Measurements from ENCODE around the gene PTPRN2. TPM values are rescaled to one million over a fixed set of nuclear protein-coding genes. Genes with fewer than 3 reads are reported as not detected.

Gene PTPRN2
- total and polyA plus RNA-seq, 2 of the 8 experiments (the other 6 are each of a cell fraction or from before 2014, with no cell fraction given): 2.6 to 4.5 TPM

- FAIRE-seq: no peak
- H3K9me3 ChIP-seq (ENCODE audit: insufficient read depth in 2 of 2, low read depth in 1 of 2, low read length in 1 of 2): peaks cover 36 to 57% of the 10 kb centered on the region in 2 experiments
- CTCF ChIA-PET (ENCODE audit: partially characterized antibody): no interaction called here
- TF ChIP-seq SAP30 (IDR thresholded peaks at IDR 0.05; ENCODE audit: insufficient read depth, insufficient replicate concordance, low read length) (no peak), KDM5A (IDR thresholded peaks at IDR 0.05; ENCODE audit: low read length) (no peak), CREB1 (IDR thresholded peaks at IDR 0.05) (no peak), CBX8 (IDR thresholded peaks at IDR 0.05; ENCODE audit: borderline replicate concordance, low read depth, low read length) (no peak), CBX5 (IDR thresholded peaks at IDR 0.05; ENCODE audit: low read depth, low read length) (no peak), JUN (IDR thresholded peaks at IDR 0.05; ENCODE audit: low read depth, low read length) (no peak), TCF12 (IDR thresholded peaks at IDR 0.05; ENCODE audit: low read depth, low read length) (no peak), NRF1 (IDR thresholded peaks at IDR 0.05; ENCODE audit: low read depth, low read length) (no peak), HDAC2 (IDR thresholded peaks at IDR 0.05; ENCODE audit: borderline replicate concordance in 1 of 2, low read depth in 2 of 2, low read length in 2 of 2) (no peak), CEBPB (IDR thresholded peaks at IDR 0.05; ENCODE audit: low read depth, low read length) (no peak), CHD2 (IDR thresholded peaks at IDR 0.05; ENCODE audit: low read length) (no peak), TEAD4 (IDR thresholded peaks at IDR 0.05; ENCODE audit: low read depth, low read length) (no peak), RBBP5 (IDR thresholded peaks at IDR 0.05; ENCODE audit: borderline replicate concordance, low read depth, low read length) (no peak), SP4 (IDR thresholded peaks at IDR 0.05; ENCODE audit: low read length) (no peak)
- TF ChIP-seq, protein P1, sequence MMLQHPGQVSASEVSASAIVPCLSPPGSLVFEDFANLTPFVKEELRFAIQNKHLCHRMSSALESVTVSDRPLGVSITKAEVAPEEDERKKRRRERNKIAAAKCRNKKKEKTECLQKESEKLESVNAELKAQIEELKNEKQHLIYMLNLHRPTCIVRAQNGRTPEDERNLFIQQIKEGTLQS (IDR thresholded peaks at IDR 0.05; ENCODE audit: insufficient read depth, low read depth, low read length): no peak
Measured at GRCh38 chr7:158312789-158313188, 274.8 kb downstream of the PTPRN2 start.

More at GRCh38 chr7:158312789-158313188, 274.8 kb downstream of the PTPRN2 start:
- H4K8ac ChIP-seq (ENCODE audit: extremely low read depth, insufficient read depth, low read length): no peak overlapping the region
- POLR2A ChIA-PET (ENCODE audit: partially characterized antibody): no interaction called here
- H3K4me1 ChIP-seq (replicated peaks in 1 of 4; ENCODE audit: control insufficient read depth in 3 of 4, insufficient read depth in 4 of 4, low read length in 3 of 4): peaks cover 0 to 11% (median 5%) of the 10 kb centered on the region in 4 experiments; a peak in 3 of 7 replicates
- H3K79me1 ChIP-seq (ENCODE audit: low read depth, low read length): no peaks in the 10 kb centered on the region
- H4K5ac ChIP-seq (ENCODE audit: insufficient read length, low read depth, low read length): no peak overlapping the region
- no peak overlapping the region for H2BK15ac ChIP-seq (ENCODE audit: low read length)
- H3K56ac ChIP-seq (replicated peaks; ENCODE audit: insufficient read length, low read depth, low read length): no peak overlapping the region
- no peaks in the 10 kb centered on the region for H3K27me3 ChIP-seq (replicated peaks in 1 of 4; ENCODE audit: control insufficient read depth in 3 of 4, extremely low read depth in 1 of 4, insufficient read depth in 3 of 4, low read length in 3 of 4)
- H3K18ac ChIP-seq (ENCODE audit: extremely low read depth, low read length): no peak overlapping the region
- no peak overlapping the region for H3K9ac ChIP-seq (replicated peaks in 1 of 4; ENCODE audit: extremely low read depth in 1 of 4, low read depth in 3 of 4, low read length in 3 of 4)
- no peaks in the 10 kb centered on the region for H4K20me1 ChIP-seq (replicated peaks in 1 of 2; ENCODE audit: control insufficient read depth in 1 of 2, insufficient read depth in 2 of 2, low read length in 2 of 2)
- peak overlapping the region; percentile 67 for H3K14ac ChIP-seq (ENCODE audit: insufficient read length)
- no peak overlapping the region for H2BK5ac ChIP-seq (ENCODE audit: low read depth, low read length)
- H2BK20ac ChIP-seq (ENCODE audit: low read length): no peak overlapping the region
- H2BK120ac ChIP-seq (replicated peaks; ENCODE audit: low read depth, low read length): no peak overlapping the region
- DNase-seq (ENCODE audit: low read depth in 1 of 2, low spot score in 2 of 2): no peak
- WGBS, 2 experiments (ENCODE audit: extremely low coverage in 1 of 2, insufficient coverage in 1 of 2, insufficient read length in 1 of 2, insufficient replicate concordance in 2 of 2, low coverage in 1 of 2, low lambda C conversion rate in 2 of 2, missing lambda C conversion rate in 1 of 2): 86% methylated on average over 10 of the region's 10 CpGs; no CpG with 5 or more reads in 1 of the 2 experiments
- H3K23ac ChIP-seq (ENCODE audit: insufficient read length): no peak overlapping the region
- H3K4me3 ChIP-seq (ENCODE audit: extremely low read depth in 1 of 4, insufficient read depth in 2 of 4, low read depth in 3 of 4, low read length in 4 of 4): no peak overlapping the region
- H2AK5ac ChIP-seq (ENCODE audit: low read depth, low read length): no peak overlapping the region
- no peak overlapping the region for H2AFZ ChIP-seq (ENCODE audit: low read length)
- peaks cover 0 to 5% (median 0%) of the 10 kb centered on the region in 4 experiments; a peak in 1 of 8 replicates for H3K36me3 ChIP-seq (ENCODE audit: control insufficient read depth in 2 of 4, insufficient read depth in 4 of 4, low read length in 3 of 4)
- no peaks in the 10 kb centered on the region for H3K23me2 ChIP-seq (ENCODE audit: low read depth, low read length)
- H4K91ac ChIP-seq (replicated peaks; ENCODE audit: insufficient read length, low read length): no peak overlapping the region
- H3K79me2 ChIP-seq (ENCODE audit: control insufficient read depth in 1 of 2, insufficient read depth in 2 of 2, low read length in 2 of 2): no peaks in the 10 kb centered on the region
- H3K27ac ChIP-seq (ENCODE audit: low read depth, low read length): no peak overlapping the region
- H2BK12ac ChIP-seq (ENCODE audit: low read depth, low read length): no peak overlapping the region
- no peak overlapping the region for H3K4me2 ChIP-seq (ENCODE audit: insufficient read depth in 1 of 2, low read depth in 2 of 2, low read length in 2 of 2)
- H3K4ac ChIP-seq (replicated peaks; ENCODE audit: insufficient read length, low read depth, low read length): no peak overlapping the region

Data from H1 (cell line).